GM18498 (cell line): ENCODE results near the gene SYT6.

Experiments used
- ATAC-seq: cut with Tn5 transposase; IDR thresholded peaks from one replicate; pipeline ENCODE4 v1.9.1; 2021; ENCODE audit warnings: mild to moderate bottlenecking, moderate library complexity; ENCODE audit not compliant: unreplicated experiment

SYT6 gene, protein sequence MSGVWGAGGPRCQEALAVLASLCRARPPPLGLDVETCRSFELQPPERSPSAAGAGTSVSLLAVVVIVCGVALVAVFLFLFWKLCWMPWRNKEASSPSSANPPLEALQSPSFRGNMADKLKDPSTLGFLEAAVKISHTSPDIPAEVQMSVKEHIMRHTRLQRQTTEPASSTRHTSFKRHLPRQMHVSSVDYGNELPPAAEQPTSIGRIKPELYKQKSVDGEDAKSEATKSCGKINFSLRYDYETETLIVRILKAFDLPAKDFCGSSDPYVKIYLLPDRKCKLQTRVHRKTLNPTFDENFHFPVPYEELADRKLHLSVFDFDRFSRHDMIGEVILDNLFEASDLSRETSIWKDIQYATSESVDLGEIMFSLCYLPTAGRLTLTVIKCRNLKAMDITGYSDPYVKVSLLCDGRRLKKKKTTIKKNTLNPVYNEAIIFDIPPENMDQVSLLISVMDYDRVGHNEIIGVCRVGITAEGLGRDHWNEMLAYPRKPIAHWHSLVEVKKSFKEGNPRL

DNA sequence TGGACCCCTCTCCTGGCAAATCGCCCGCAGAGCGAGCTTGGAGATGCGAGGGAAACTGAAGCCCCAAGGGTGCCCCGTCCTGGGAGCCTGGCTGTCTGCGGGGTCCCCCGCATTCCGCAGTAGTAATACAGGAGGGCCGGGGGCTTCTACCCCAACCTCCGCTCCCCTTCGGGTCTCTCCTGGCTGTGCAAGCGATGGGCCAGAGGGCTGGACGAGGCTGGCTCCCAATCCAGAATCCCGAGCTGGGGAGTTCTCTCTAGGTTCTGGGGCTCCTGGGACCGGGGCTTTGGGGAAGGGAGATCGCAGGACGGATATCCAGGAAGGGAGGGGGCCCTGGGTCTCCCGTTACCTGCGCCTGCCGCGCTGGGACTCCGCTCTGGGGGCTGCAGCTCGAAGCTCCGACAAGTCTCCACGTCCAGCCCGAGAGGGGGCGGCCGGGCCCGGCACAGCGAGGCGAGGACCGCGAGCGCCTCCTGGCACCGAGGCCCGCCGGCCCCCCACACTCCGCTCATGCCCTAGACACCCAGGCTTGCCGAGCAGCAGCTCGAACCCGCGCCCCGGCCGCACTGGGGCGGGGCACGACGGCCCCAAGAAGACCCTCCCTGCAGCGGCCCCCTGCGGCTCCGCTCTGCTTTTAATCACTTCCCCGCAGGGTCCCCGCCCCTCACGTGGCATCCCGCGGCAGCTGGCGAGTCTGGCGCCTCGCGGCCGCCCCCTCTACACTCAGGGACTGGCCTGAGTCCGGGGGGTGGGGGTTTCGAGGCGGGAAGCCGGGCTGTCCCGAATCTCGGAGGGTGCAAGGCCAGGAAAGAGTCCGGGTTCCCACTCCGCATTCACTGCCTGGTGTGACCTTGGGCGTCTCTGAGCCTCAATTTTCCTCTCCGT lies at the start of gene SYT6:
Gene SYT6 (minus strand): TSS at position 609 of the 885 bp plus-strand sequence. CDS start 97 bp downstream, at position 512.
- ATAC-seq, result no peak

DNA sequence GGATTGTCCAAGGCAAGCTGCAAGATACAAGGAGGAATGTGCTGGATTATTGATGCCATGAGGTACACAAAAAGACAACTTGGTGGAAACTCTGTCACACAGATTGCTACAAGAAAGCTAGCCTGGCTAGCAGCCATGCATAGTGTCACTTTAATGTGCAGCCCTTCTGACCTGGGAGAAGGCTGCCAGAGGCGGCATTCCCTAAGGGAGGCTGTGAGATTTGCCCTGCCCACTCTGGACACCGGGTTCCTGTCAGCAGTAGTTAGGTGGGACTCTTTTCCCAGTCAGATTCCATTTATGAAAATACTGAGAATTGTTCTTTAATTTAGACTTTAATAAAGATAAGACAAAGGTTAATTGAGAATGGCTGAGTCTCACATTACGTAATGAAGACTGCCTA lies 47.8 kb upstream of the SYT6 start:
- no peak for ATAC-seq

DNA sequence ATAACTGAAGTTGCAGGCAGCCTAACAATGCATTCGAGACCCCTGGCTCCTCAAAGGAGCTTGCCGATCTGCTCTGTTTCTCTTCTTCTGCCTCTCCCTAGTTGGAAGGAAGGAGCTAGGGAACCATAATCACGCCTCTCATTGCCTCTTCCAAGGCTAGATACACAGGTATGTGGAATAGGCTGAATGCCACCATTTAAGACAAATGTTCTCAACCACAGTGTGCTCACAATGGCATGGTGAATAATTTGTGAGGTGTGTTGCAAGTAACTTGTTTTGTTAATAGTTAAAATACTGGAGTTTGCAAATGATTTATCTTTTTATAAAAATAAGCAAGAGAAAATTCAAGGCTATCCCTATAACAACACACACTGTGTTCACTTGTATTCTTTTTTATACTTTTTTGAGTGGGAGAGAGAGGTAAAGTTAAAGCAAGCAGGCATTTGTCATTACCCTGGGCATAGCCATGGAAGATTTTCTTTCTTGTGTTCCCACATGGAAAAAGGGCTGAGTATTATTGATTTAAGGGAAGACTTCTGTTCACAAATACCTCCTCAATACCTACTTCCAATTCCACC lies 45.4 kb upstream of the SYT6 start:
- no peak for ATAC-seq

DNA sequence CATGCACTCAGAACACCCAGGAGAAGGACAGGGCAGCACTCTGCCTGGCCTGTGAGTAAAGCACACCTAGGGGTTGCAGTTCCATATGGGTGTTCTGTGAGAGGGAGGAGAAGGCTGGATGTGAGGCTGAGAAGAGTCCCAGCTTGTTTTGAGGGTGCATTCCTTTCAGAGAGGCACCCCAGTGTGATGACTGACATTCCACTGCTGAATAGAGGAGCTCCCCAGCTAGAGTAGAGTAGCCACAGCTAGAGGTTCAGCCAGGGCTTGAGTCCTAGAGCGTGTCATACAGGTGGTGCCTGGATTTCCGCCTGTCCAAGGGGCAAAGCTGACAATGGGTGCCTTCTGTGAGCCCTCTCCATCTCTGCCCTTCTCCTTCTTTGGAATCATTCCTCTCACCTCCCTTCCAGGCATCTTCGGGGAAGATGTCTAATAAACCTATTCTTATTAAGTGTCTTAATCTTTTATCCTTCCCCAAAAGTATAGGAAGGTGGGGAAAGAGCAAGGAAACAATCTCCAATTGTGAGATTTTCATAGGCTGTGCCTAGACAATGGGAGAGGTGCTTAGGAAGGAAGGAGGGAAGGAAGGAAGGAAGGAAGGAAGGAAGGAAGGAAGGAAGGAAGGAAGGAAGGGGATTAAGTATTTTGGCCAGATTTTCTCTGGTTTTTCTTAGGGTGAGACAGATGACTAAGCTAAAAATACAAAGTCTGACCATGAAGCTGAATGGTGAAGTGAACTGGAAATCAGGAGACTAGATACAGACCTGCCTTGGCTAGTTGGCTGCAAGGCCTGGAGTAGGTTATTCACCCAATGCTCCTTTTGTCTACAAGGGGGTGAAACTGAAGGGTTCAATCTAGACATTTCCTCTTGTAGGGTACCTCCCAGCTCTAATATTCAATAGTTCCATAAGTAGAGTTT lies 43.6 kb upstream of the SYT6 start:
- no peak for ATAC-seq

DNA sequence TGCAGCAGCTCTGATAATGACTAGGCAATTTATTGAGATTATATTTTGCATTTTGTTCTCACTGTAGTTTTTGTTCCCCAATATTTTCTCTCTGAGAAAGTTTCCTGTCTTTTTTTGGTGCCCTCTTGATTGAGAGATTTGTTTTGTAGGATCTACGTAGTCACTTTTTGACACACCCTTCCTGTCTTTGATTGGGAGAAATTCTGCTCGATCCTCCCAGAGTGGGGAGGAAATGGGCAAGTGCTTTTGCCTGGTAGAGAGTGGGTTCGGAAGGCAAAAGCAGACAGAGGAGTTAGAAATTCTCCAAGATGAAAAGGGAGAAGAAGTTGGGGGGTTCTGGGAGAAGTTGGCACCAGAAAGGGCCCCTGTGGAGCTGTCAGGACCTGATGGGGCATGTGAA lies 42.1 kb upstream of the SYT6 start:
- ATAC-seq, result no peak

DNA sequence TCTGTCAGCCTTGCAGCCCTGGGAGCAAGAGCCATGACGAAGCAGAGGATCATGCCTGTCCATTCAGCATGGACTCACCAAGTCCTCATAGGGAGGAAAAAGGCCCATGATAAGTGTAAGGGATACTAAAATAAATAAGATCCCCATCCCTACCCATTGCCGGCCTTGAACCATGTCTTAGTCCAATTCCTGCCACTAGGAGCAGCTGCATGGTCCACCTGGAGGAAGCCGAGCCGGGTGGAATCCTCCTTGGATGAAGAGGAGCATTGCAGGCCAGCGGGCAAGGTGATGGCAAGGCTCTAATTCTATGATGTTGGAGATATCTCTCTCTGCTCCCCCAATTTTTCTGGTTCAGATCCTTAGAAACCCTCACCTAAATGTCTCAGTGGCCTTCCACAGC lies 38.7 kb upstream of the SYT6 start:
- no peak for ATAC-seq

DNA sequence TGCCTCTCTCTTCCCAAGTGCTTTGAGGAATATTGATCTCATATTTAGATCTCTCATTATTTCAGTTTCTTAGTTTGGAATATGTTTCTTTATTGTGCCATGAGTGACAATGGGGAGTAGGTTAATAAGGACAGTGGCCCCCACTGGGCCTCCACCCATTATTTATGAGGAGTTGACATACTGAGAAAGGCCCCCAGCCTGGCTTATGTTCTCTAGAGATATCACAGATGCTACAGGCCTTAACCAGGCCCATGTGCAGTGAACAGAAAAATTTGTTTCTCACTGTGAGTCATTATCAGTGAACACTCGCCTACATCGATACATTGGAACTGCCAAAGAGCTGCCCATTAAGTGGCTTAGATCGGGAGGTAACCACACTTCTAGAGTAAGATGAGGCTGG lies 35.7 kb upstream of the SYT6 start:
- ATAC-seq, result no peak

DNA sequence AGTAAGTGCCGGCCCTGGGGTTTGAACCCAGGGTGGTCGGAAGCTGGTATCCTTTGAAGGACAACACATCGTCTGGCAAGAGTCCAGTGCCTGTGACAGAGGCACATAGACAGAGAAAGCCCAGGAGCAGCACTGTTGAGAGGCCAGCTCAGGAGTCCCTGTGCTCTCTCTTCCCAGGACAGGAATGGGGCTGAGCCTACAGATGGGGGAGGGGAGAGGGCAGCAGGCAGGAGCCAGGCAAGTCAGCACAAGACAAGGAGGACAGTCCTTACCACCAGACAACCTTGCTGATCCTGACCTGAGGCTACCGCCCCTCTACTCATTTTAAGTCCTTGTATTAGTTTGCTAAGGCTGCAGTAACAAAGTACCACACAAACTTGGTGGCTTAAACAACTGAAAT lies 27.7 kb upstream of the SYT6 start:
- ATAC-seq, result no peak

DNA sequence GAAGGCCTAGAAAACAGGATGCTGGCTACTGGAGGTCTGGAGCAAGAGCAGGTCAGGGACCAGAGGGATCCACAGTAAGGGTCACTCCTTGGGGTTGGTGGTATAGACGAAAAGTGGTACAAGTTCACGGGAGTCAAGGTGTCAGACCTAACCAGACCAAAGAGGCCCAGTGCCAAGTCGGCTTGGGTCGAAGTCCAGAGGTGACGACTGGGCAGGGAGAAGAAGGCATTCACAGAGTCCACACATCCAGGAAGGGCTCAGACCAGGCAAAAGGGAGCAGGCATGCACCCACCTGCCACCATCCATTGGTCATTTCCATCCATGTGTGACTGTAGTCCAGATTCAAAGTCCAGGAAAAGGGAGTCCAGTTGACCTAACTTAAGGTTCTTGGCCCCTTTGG lies 27.1 kb upstream of the SYT6 start:
- no peak for ATAC-seq

DNA sequence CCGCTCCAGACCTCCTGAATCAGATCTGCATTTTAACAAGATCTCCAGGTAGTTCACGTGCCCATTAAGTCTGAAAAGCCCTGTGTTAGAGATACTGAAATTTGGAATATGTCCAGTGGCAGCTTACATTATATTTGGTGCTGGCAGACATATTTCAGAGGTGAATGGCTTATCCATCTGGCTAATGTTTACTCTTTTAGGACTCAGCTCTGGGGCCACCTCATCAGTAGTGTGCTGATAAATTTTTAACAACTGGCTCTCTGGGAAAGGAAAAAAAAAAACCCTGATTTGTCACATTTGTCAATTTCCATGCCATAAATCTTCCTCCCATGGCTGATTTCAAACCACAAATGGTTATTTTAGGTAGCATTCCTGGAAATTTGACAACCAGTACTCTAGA lies 25.3 kb upstream of the SYT6 start:
- ATAC-seq, result no peak

DNA sequence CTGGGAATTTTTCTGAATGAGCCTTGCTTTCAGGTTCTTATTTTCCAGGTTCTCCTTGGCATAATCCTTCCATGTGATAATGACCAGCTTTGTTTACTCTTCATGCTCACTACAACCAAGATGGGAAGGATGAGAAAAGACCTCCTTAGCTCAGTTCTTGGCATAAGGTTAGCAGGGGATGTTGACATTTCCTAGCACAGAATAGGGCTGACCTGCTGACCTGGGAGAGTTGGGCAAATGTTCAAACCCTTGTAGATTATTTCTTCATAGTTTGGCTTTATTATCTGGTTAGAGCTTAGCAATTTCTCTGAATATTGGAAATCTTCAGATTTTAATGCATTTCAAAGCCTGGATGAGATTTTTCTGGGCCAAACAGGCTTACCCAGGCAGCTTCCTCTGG lies 23.6 kb upstream of the SYT6 start:
- ATAC-seq, result no peak

DNA sequence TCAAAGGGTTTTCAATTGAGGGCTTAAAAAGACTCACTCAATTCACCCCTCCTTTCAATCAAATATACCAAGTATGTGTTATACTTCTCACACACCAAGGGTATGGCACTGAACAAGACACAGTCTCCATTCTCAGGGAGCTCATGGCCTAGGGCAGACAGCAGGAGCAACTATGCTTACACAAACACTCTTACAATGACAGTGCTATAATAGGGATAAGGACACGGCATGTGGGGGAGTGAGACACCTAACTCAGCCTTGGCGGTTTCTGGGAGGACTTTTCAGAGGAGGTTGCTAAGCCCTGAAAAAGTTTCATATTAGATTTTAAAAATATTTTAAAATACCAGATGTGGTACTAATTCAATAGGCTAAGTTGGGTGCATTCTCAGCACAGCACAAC lies 22.7 kb upstream of the SYT6 start:
- ATAC-seq, result no peak

DNA sequence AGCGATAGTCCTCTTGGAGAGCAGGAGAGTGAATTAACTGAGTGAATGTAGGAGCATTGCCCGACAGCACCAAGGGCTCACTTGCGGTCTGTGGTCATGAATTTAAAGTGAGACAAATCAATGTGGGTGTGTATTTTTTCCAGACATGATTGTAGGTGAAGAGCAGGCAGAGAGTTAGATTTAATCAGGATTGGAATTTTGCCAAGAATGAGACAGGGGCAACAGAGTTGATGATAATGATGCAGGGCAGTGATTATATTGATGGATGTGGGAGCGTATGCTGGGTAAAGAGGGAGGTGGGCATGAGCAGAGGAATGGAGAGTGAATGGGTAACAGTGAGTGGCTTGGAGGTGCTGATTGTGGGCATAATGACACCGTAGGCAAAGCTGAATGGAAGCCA lies 20.0 kb upstream of the SYT6 start:
- ATAC-seq, result no peak

DNA sequence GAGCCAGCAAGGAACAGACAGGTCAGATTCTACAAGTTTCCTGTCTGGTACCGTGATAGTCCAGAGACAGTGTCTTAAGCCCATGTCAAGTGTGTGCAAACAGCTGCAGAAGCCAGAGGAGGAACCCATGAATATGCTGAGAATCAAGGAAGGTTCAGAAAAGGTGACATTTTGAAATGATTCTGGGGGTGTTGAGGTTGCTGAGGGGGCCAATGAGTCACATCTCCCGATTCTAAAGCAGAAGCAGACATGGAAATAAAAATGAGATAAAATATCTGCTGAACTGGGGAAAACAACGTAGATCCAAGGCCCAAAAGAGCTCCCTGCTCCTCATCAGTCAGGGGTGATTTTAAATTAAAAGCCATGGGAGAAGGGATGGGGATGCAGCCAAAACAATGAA lies 15.8 kb upstream of the SYT6 start:
- no peak for ATAC-seq

DNA sequence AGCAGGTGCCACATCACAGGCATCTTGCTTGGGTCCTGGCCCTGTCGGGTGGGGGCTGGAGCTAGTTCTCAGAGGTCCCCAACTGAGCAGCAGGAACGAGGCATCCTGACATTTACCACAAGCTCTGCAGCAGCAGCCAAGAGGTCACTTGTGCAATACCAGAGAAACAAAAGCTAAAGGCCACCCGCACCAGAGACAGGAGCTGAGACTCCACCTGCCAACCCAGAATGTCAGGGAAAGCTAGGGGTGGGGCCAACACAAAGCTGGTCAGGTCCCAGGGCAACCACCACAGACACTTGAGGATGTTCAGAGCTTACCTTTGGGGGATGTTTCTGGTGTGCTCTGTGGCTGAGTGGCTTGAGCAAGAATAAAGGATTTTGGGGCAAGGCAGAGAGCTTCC lies 13.6 kb upstream of the SYT6 start:
- ATAC-seq, result no peak

DNA sequence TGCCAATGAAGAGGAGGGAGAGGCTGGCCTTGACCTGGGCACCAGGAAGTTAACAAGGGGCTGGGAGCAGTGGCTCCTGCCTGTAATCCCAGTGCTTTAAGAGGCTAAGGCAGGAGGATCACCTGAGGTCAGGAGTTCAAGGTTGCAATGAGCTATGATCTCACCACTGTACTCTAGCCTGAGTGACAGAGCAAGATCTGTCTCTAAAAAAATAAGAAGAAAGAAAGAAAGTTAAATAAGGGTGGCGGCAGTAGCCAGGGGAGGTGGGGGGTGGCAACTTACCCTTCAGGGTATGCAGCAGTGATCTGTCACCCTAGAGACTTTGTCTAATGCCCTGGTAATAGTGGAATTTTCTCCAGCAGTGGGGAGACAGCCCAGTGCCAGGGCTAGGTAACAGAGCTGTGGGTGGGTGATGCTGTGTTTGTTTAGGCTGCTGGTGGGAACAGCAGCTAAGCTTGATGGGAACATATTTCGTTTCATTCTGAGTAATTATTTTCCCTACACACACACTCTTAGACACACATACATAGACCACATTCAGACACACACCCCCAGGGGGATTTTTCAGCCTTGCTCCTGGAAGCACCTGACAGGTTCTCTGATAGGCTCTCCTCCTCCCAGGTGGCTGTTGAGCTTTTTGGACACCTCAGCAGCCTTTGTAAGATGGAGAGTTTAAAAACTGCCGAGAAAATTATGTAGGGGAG lies 11.3 kb upstream of the SYT6 start:
- no peak for ATAC-seq

DNA sequence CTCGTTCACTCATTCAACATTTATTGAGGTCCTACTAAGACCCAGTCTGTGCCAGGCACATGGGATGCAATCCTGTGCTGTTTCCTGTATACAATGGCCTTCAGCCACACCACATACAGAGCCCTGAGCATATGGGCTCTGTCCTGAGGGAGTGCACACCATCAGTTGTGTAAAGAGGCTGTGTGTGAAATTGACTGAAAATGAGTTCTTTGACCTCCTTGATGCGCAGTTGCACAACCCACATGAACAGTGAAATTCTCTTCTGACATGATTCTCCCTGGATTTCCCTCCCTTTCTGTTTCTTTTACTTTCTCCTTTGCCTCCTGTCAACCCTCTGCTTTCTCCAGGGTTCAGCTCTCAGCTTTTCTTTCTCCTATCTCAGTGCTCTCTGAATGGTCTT lies 6.3 kb upstream of the SYT6 start:
- ATAC-seq, result no peak

DNA sequence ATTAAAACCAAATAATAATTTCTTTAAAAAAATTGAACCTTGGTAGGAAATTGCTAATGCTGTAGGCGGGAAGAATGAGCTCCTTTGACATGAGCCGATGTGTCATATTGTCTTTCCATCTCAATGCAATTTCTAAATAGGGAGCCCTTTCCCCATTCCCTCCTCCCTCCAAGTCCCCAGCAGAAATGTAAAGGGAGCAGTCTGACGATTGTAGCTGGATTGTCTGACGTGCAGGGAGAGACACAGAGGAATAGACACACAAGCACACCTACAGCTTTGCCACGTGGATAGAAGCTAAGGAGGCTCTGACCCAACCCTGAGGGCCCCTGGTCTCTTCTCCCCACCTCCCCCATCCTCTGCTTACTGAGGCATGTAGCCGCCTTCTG lies 3.6 kb upstream of the SYT6 start:
- ATAC-seq, result no peak

DNA sequence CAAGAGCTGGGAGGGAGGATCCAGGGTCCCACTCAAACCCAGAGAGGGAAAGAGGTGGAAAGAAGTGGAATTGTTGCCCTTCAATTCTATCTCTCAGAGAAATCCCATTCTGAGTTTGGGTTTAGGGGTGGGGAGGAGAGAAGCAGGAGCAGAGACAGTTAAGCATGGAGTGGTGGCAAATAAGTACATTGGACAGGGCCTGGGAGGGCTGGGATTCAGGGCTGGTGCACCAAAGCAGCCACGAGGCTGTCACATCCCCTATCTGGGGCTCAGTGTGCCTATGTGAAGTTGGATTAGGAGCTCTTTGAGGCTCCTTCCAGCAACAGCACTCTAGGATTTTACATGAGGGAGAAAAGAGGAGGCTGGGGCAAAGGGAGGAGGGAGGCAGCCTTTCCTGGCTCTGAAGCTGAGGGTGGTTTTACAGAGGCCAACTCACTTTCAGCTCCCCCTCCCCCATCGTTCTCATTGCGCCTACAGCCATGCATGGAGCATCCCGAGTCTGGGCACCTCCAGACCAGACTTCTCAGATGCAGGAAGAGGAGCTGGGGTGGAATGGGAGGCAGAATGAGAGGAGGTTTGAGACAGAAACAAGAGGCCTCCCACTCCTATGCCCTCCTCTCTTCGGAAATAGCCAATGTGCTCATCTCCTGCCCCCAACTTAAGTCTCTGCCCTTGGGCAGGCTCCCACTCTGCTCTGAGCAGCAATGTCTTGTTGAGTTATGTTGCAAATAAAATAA lies 3.0 kb upstream of the SYT6 start:
- ATAC-seq, result no peak
